GM23338 (cell line): ENCODE data around the gene SH3BGR. TPM values are rescaled to one million over a fixed set of nuclear protein-coding genes. Genes with fewer than 3 reads are reported as not detected.
A peak's percentile ranks its signal among the peaks of the same experiment; 100 is the strongest.

Experiments used
- ATAC-seq: fragments of 200-7000 bp; cut with Tn5 transposase; 3 replicates; pipeline ENCODE4 v1.9.1; 2020
- DNase-seq: peaks from one replicate; pipeline ENCODE4 v3.0.0-alpha.2; 2015; ENCODE audit warnings: low spot score
- H2AFZ ChIP-seq: fragments of 200-600 bp; sonication (generic); 2 replicates; pipeline ENCODE4 v1.8.0; 2016; ENCODE audit warnings: antibody characterized with exemption, mild to moderate bottlenecking, moderate library complexity
- H3F3A ChIP-seq: fragments of 200-600 bp; sonication (generic); replicated peaks from 2 replicates; pipeline ENCODE4 v1.8.0; 2017; ENCODE audit warnings: antibody characterized with exemption, mixed run types, low read depth
- H3K27ac ChIP-seq: fragments of 200-600 bp; sonication (generic); 2 replicates; pipeline ENCODE4 v1.6.1; 2016; ENCODE audit warnings: low read depth
- H3K27me3 ChIP-seq: fragments of 200-600 bp; sonication (generic); 2 replicates; pipeline ENCODE4 v1.8.0; 2016; ENCODE audit warnings: mild to moderate bottlenecking, mixed run types, moderate library complexity; ENCODE audit not compliant: insufficient read depth
- H3K36me3 ChIP-seq: fragments of 200-600 bp; sonication (generic); 2 replicates; pipeline ENCODE4 v1.8.0; 2016; ENCODE audit warnings: mild to moderate bottlenecking; ENCODE audit not compliant: insufficient read depth
- H3K4me1 ChIP-seq: fragments of 200-600 bp; sonication (generic); 2 replicates; pipeline ENCODE4 v1.8.0; 2016; ENCODE audit warnings: mild to moderate bottlenecking, moderate library complexity; ENCODE audit not compliant: insufficient read depth
- H3K4me2 ChIP-seq: fragments of 200-600 bp; sonication (generic); 2 replicates; pipeline ENCODE4 v1.7.1; 2017; ENCODE audit warnings: mixed run types
- H3K4me3 ChIP-seq: fragments of 200-600 bp; sonication (generic); 2 replicates; pipeline ENCODE4 v1.6.1; 2016; ENCODE audit warnings: mixed run types
- H3K79me2 ChIP-seq: fragments of 200-600 bp; sonication (generic); replicated peaks from 2 replicates; pipeline ENCODE4 v1.8.0; 2017; ENCODE audit warnings: mild to moderate bottlenecking; ENCODE audit not compliant: insufficient read depth
- H3K9me2 ChIP-seq: fragments of 200-600 bp; sonication (generic); 2 replicates; pipeline ENCODE4 v1.8.0; 2017; ENCODE audit not compliant: insufficient read depth
- H4K20me1 ChIP-seq: fragments of 200-600 bp; sonication (generic); replicated peaks from 2 replicates; pipeline ENCODE4 v1.8.0; 2017; ENCODE audit warnings: mild to moderate bottlenecking; ENCODE audit not compliant: insufficient read depth
- H3K27ac Mint-ChIP-seq: 2 replicates; pipeline ENCODE4 v1.8.0; 2020; ENCODE audit warnings: inconsistent platforms, mild to moderate bottlenecking, moderate library complexity, mixed read lengths
- H3K27me3 Mint-ChIP-seq: 3 replicates; pipeline ENCODE4 v1.8.0; 2022; ENCODE audit warnings: low read depth, mild to moderate bottlenecking, moderate library complexity, mixed read lengths, inconsistent platforms; ENCODE audit not compliant: insufficient read depth, poor library complexity
- H3K36me3 Mint-ChIP-seq: 3 replicates; pipeline ENCODE4 v1.8.0; 2021; ENCODE audit warnings: low read depth, mild to moderate bottlenecking, inconsistent platforms, moderate library complexity, mixed read lengths
- H3K4me1 Mint-ChIP-seq: 3 replicates; pipeline ENCODE4 v1.8.0; 2020; ENCODE audit warnings: mild to moderate bottlenecking, inconsistent platforms, mixed read lengths
- H3K4me3 Mint-ChIP-seq: 3 replicates; pipeline ENCODE4 v1.8.0; 2021; ENCODE audit warnings: moderate library complexity, mild to moderate bottlenecking, inconsistent platforms, mixed read lengths
- H3K9me3 Mint-ChIP-seq: 3 replicates; pipeline ENCODE4 v1.8.0; 2020; ENCODE audit warnings: moderate library complexity, mild to moderate bottlenecking, inconsistent platforms, mixed read lengths
- CREB1 ChIP-seq: fragments of 250-450 bp; sonication (Bioruptor Pico); IDR thresholded peaks from 2 replicates; pipeline ENCODE4 v1.5.0; 2020; ENCODE audit warnings: low read depth, mild to moderate bottlenecking, moderate library complexity
- EZH2 ChIP-seq: fragments of 200-600 bp; sonication (generic); IDR thresholded peaks from one replicate; pipeline ENCODE4 v1.8.0; 2017; ENCODE audit warnings: antibody characterized with exemption, mild to moderate bottlenecking, low read depth; ENCODE audit not compliant: unreplicated experiment
- JUNB ChIP-seq: IDR thresholded peaks from one replicate; pipeline ENCODE4 v1.6.1; 2016; ENCODE audit warnings: antibody characterized with exemption; ENCODE audit not compliant: unreplicated experiment
- NANOG ChIP-seq: IDR thresholded peaks from 2 replicates; pipeline ENCODE4 v1.6.1; 2016; ENCODE audit warnings: antibody characterized with exemption, borderline replicate concordance
- ZNF114 ChIP-seq: fragments of 250-450 bp; sonication (Bioruptor Pico); IDR thresholded peaks from 2 replicates; pipeline ENCODE4 v1.5.0; 2020; ENCODE audit warnings: mild to moderate bottlenecking, moderate library complexity
- ZNF331 ChIP-seq: fragments of 250-450 bp; sonication (Bioruptor Pico); IDR thresholded peaks from 2 replicates; pipeline ENCODE4 v1.5.0; 2020; ENCODE audit warnings: low read depth, mild to moderate bottlenecking, moderate library complexity
- polyA plus RNA-seq: library from polyadenylated mRNA; unstranded; fragments of >200 nt; fragmentation: Nextera tagmentation; extraction: Ambion mirVana; gene quantifications from 2 replicates; pipeline ENCODE4 v1.2.1, GENCODE V29; 2016
- total RNA-seq: library from RNA; depleted of rRNA; stranded (reverse); fragments of >200 nt; shearing (Covaris generic); gene quantifications from 2 replicates; pipeline ENCODE4 v1.2.3, GENCODE V29; 2014
- TF ChIP-seq, protein P1 (sequence below): IDR thresholded peaks from one replicate; pipeline ENCODE4 v1.6.1; 2018; ENCODE audit warnings: antibody characterized with exemption; ENCODE audit not compliant: unreplicated experiment
- TF ChIP-seq, protein P2 (sequence below): IDR thresholded peaks from 2 replicates; pipeline ENCODE4 v1.6.1; 2016; ENCODE audit warnings: antibody characterized with exemption
- TF ChIP-seq, protein P3 (sequence below): fragments of 250-450 bp; sonication (Bioruptor Pico); IDR thresholded peaks from 2 replicates; pipeline ENCODE4 v1.5.0; 2020; ENCODE audit warnings: mild to moderate bottlenecking, moderate library complexity

Gene SH3BGR
- total and polyA plus RNA-seq, 2 experiments from 2014 or later: 5.9 to 18.9 TPM

DNA sequence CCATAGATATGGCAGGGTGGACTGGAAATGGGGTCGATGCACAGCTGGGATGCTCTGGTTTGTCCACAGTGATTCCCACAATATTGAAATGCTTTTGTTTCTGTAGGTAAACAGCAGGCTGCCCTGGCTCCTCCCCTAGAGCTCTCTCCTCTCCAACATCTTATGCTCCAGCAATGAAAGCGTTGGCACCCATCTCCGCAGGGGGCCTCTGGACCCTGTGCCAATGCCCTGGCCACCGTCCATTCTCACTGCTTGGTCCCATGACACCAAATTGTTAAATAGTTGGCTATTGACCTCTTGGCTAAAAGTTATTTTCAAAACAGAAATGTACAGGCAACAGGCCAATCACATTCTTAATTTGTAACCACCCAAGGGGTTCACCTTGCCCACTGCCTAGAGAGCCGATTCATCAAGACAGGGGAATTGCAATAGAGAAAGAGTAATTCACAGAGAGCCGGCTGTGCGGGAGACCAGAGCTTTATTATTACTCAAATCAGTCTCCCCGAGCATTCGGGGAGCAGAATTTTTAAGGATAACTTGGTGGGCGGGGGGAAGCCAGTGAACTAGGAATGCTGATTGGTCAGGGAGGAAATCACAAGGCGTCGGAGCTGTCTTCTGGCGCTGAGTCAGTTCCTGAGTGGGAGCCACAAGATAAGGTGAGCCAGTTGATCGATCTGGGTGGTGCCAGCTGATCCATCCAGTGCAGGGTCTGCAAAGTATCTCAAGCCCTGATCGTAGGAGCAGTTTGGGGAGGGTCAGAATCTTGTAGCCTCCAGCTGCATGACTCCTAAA is 84.1 kb downstream of the SH3BGR start:
- Mint-ChIP-seq H3K4me3 (peak overlapping the region; percentile 4; the same call in 1 of the 3 replicates), H3K27me3 (peaks cover 24% of the 10 kb centered on the region), H3K36me3 (peaks cover 44% of the 10 kb centered on the region), H3K27ac (peak overlapping the region; percentile 94), H3K4me1 (peaks cover 35% of the 10 kb centered on the region), H3K9me3 (peaks cover 49% of the 10 kb centered on the region)
- 0 out of 2 replicates have a peak, but pooled peaks cover 3% of the 10 kb centered on the region for H3K9me2 ChIP-seq
- TF ChIP-seq, protein P1, sequence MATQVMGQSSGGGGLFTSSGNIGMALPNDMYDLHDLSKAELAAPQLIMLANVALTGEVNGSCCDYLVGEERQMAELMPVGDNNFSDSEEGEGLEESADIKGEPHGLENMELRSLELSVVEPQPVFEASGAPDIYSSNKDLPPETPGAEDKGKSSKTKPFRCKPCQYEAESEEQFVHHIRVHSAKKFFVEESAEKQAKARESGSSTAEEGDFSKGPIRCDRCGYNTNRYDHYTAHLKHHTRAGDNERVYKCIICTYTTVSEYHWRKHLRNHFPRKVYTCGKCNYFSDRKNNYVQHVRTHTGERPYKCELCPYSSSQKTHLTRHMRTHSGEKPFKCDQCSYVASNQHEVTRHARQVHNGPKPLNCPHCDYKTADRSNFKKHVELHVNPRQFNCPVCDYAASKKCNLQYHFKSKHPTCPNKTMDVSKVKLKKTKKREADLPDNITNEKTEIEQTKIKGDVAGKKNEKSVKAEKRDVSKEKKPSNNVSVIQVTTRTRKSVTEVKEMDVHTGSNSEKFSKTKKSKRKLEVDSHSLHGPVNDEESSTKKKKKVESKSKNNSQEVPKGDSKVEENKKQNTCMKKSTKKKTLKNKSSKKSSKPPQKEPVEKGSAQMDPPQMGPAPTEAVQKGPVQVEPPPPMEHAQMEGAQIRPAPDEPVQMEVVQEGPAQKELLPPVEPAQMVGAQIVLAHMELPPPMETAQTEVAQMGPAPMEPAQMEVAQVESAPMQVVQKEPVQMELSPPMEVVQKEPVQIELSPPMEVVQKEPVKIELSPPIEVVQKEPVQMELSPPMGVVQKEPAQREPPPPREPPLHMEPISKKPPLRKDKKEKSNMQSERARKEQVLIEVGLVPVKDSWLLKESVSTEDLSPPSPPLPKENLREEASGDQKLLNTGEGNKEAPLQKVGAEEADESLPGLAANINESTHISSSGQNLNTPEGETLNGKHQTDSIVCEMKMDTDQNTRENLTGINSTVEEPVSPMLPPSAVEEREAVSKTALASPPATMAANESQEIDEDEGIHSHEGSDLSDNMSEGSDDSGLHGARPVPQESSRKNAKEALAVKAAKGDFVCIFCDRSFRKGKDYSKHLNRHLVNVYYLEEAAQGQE: no peak
- TF ChIP-seq ZNF114 (CRISPR knock-in tag) (no peak), JUNB (no peak), EZH2 (no peak), NANOG (no peak), ZNF331 (no peak), CREB1 (no peak)
- TF ChIP-seq, protein P2, sequence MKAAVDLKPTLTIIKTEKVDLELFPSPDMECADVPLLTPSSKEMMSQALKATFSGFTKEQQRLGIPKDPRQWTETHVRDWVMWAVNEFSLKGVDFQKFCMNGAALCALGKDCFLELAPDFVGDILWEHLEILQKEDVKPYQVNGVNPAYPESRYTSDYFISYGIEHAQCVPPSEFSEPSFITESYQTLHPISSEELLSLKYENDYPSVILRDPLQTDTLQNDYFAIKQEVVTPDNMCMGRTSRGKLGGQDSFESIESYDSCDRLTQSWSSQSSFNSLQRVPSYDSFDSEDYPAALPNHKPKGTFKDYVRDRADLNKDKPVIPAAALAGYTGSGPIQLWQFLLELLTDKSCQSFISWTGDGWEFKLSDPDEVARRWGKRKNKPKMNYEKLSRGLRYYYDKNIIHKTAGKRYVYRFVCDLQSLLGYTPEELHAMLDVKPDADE: no peak
- TF ChIP-seq, protein P3, sequence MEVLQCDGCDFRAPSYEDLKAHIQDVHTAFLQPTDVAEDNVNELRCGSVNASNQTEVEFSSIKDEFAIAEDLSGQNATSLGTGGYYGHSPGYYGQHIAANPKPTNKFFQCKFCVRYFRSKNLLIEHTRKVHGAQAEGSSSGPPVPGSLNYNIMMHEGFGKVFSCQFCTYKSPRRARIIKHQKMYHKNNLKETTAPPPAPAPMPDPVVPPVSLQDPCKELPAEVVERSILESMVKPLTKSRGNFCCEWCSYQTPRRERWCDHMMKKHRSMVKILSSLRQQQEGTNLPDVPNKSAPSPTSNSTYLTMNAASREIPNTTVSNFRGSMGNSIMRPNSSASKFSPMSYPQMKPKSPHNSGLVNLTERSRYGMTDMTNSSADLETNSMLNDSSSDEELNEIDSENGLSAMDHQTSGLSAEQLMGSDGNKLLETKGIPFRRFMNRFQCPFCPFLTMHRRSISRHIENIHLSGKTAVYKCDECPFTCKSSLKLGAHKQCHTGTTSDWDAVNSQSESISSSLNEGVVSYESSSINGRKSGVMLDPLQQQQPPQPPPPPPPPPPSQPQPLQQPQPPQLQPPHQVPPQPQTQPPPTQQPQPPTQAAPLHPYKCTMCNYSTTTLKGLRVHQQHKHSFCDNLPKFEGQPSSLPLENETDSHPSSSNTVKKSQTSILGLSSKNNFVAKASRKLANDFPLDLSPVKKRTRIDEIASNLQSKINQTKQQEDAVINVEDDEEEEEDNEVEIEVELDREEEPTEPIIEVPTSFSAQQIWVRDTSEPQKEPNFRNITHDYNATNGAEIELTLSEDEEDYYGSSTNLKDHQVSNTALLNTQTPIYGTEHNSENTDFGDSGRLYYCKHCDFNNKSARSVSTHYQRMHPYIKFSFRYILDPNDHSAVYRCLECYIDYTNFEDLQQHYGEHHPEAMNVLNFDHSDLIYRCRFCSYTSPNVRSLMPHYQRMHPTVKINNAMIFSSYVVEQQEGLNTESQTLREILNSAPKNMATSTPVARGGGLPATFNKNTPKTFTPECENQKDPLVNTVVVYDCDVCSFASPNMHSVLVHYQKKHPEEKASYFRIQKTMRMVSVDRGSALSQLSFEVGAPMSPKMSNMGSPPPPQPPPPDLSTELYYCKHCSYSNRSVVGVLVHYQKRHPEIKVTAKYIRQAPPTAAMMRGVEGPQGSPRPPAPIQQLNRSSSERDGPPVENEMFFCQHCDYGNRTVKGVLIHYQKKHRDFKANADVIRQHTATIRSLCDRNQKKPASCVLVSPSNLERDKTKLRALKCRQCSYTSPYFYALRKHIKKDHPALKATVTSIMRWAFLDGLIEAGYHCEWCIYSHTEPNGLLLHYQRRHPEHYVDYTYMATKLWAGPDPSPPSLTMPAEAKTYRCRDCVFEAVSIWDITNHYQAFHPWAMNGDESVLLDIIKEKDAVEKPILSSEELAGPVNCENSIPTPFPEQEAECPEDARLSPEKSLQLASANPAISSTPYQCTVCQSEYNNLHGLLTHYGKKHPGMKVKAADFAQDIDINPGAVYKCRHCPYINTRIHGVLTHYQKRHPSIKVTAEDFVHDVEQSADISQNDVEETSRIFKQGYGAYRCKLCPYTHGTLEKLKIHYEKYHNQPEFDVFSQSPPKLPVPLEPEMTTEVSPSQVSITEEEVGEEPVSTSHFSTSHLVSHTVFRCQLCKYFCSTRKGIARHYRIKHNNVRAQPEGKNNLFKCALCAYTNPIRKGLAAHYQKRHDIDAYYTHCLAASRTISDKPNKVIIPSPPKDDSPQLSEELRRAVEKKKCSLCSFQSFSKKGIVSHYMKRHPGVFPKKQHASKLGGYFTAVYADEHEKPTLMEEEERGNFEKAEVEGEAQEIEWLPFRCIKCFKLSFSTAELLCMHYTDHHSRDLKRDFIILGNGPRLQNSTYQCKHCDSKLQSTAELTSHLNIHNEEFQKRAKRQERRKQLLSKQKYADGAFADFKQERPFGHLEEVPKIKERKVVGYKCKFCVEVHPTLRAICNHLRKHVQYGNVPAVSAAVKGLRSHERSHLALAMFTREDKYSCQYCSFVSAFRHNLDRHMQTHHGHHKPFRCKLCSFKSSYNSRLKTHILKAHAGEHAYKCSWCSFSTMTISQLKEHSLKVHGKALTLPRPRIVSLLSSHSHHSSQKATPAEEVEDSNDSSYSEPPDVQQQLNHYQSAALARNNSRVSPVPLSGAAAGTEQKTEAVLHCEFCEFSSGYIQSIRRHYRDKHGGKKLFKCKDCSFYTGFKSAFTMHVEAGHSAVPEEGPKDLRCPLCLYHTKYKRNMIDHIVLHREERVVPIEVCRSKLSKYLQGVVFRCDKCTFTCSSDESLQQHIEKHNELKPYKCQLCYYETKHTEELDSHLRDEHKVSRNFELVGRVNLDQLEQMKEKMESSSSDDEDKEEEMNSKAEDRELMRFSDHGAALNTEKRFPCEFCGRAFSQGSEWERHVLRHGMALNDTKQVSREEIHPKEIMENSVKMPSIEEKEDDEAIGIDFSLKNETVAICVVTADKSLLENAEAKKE: no peak
- no peaks in the 10 kb centered on the region for H3K27me3 ChIP-seq
- peak overlapping the region; percentile 78 for H3K27ac ChIP-seq
- DNase-seq (peak; percentile 51), ATAC-seq (no peak)
- H3K4me3 ChIP-seq: no peak overlapping the region
- H3K79me2 ChIP-seq: no peaks in the 10 kb centered on the region
- H3K36me3 ChIP-seq: peaks cover 5% of the 10 kb centered on the region; the same call in 1 of the 2 replicates
- H3K4me1 ChIP-seq: peaks cover 17% of the 10 kb centered on the region
- no peak overlapping the region for H2AFZ ChIP-seq
- H4K20me1 ChIP-seq: no peaks in the 10 kb centered on the region
- H3F3A ChIP-seq: peaks cover 11% of the 10 kb centered on the region; the same call in 1 of the 2 replicates
- 0 out of 2 replicates have a peak overlapping the region, but pooled peaks have one; percentile 23 for H3K4me2 ChIP-seq
